Ammon's horn (tissue), 1 donor: Measurements from ENCODE around the gene CRADD.
A peak's percentile ranks its signal among the peaks of the same experiment; 100 is the strongest.

ENCODE experiments used
- DNase-seq: peaks from one replicate; pipeline ENCODE4 v3.0.0-alpha.2; 2016; ENCODE audit warnings: low spot score

The CRADD gene

DNA sequence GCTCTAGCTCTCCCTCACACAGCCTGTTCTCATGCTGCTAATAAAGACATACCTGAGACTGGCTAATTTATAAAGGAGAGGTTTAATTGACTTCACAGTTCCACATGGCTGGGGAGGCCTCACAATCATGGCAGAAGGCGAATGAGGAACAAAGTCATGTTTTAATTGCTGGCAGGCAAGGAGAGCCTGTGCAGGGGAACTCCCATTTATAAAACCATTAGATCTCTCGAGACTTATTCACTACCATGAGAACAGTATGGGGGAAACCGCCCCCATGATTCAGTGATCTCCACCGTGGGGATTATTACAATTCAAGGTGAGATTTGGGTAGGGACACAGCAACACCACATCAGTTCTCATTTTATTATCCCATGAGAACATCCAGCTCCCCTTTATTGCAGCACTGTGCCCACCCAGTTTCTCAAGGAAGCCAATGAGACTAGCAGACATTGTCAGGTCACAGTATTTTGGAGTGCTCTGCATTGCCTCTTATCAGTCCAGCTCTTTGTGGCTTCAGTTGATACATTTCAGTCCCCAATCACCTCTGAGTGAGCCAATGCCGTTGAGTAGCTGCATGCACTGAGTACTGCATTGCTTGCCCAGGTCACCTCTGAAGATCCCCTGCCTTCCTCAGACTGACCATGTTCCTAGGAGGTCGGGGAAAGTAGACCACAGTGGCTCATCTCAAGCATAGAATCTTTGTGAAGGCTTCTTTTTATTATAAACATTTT lies 131.2 kb downstream of the CRADD start:
- DNase-seq = no peak

DNA sequence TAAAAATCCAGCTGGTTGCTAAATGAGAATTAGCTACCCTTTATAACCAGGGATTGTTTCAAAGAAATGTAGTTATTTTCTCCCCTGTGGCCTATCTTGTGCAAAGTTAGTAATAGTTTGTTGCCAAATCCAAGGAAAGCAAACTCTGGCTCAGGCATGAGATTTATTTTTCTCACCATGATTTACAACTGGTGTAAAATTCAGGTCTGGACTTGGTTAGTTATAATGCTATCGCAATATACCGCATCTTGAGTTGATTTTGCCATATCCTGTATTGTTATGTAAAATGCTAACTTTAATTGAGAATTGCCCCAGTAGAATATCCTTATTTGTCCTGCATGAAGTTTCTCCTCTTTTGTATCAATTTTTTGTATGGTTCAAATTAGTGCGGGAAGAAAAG lies 135.5 kb downstream of the CRADD start:
- no peak for DNase-seq

DNA sequence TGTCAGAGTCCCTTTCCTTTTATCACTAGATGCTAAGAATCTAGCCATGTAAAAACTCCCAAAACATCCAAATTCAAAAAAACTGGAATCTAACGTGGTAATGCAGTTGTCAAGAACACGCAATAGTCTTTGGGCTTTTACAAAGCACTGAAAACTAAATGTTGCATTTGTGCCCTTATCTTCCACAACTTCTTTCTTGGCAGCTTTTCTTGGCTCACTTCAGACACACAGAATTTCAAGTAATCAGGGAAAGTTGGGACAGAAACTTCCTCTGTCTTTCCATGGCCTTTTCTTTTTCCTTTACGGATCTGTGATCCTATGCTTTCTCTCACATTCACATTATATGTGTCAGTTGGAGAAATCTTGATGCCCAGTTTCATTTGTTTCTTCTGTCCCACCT lies 136.0 kb downstream of the CRADD start:
- no peak for DNase-seq

DNA sequence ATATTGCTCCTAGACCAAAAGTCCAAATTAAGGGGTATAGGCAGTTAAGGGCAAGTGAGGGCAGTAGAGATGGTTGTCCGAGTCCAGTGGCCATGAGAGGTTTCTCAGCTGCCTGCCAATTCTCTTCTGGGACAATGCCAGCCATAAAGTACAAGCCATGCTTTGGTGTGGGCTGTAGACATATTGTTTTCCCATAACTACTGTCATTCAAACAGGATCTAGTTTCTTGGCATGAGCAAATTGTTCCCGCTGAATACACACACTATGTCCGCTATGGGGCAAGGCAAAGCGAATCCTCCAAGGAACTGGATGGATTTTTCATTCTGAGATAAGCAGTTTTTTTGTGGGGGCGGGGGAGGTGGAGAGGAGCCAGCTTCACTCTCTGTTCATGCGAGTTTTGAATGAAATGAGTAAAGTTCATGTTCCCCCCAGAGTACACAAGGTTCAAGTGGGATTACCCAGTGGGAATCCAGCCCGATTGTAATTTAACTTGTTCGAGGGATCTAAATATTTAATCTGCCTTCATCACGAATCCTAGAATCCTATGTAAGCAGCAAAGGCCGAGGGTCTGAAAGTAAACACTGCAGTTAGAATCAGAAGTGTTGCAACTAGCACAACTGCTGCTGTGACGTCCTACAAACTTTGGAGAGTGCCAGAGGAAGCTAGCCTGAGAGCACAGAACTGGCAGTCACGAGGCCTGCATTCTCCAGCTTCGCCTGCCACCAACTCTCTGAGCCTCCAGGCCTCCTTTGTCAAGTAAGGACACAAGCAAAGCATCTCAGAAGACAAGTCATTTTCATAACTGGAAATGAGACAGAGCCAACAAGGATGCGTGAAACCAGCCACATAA lies 137.0 kb downstream of the CRADD start:
- DNase-seq = peak; percentile 86

DNA sequence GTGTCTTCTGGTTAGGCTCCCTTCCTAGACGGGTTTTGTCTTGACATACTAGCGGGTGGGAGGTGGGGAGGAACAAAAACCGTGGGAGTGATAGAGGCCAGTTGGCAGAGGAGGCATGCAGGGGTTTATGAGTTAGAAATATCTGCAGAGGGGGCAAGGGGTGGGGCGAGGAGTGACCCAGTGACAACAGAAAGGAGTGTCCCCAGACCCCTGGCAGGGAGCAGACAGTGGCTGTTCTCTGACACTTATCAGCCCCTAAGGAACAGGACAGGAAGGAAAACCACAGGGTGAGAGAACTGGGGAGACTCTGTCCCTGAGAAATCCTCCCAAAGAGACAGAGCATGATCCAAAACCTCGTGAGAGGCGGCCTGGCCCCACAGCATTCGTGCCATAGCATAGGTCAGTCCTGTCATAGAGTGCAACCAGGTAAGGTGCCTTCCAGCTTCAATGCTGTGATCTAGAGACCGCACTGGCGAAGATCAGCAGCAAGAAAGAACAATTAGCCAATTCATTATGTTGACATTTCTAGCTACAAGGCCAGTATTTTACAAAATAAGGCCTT lies 141.4 kb downstream of the CRADD start:
- DNase-seq = no peak

DNA sequence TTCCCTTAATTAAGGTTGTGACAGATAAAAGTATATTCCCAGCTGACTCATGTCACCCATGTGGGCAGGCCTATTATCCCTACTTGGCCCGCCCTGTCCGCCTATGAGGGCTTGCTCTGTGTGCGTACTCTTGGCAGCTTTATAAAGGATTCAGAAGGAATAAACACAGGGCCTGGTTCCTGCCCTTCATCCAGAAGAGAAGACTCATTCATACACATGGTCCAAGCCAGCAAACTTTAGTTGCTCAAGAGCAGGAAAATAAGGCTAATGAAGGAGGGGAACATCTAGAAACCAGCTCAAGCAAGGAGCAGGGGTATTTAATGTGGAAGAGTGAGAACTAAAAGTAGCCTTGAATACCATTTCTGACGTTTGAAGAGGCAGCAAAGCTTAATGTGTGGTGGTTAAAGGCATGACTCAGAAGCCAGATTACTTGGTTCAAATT lies 141.9 kb downstream of the CRADD start:
- peak; percentile 88 for DNase-seq

DNA sequence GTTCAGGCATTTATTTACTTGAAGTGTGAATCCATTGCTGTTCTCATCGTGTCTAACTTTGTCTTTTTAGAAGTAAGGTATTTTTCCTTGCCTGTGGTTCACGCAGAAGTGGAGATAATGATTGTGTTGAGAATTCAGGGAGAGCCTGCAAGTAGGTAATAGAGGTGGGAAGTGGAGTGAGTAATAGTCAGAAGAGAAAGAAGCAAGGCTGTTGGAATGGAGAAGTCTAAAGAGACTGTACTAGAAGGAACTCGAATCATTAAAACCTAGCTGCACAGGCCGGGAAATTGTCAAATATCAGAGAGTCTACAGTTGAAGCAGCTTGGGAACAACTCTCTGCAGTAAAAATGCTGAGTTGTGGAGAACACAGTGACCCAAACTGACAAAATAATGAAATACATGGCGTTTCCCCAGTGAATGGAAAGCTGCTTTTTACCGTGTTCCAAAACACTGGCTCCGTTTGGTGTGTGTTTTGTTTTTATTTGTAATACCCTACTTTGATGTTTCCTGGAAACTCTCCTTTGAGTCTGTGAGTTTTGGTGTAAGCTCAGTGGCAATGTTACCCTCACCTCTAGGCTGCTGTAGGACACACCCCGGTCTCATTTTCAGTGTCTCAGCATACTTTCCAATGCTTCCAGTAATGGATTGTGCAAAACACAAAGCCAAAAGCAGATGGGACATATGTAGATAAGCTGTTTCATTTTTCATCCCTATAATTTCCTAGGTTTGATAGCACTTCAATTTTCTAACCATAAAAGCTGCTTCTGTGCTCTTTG lies 146.6 kb downstream of the CRADD start:
- no peak for DNase-seq

DNA sequence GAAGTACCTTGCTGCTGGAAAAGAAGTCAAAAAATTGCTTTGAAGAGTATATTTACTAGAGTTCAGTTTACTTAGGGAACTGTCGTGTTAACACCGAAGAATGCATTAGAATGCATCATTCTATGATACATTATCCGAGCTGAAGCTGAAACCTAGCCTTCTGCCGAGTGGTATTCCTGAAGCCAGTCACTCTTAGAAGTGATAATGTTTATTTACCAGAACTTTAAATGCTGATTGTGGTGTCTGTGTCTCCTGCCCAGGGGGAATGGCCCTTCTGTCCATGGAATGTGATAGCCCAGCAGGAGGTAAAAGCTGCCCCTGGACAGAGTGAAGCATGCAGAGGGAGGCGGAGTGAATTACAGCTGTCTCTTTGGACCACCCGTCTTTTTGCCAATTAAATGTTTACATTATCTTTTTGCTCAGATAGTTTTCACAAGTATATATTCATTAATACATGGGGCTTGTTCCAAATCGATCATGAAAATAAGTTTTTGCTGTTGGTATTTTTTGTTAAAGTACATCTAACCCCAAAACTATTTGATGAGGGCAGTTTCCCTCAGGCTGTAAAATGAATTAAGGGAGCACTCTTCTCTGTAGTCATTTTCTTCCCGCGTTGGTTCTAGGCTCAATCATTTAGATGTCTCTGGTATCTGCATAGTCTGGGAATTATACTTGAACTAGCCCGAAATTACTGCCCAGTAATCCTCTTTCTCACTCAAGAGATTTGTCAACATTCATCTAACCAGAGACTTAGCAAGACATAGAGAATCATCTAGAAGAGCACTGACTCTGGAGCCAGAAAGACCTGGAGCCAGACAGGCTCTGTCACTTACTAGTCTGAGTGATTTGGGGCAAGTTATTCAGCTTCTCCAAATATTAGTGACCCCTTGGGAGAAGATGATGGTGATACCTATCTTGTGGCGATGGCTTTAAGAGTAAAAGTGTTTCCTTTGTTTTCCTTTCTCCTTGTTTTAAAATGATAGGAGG lies 147.6 kb downstream of the CRADD start:
- DNase-seq = no peak

DNA sequence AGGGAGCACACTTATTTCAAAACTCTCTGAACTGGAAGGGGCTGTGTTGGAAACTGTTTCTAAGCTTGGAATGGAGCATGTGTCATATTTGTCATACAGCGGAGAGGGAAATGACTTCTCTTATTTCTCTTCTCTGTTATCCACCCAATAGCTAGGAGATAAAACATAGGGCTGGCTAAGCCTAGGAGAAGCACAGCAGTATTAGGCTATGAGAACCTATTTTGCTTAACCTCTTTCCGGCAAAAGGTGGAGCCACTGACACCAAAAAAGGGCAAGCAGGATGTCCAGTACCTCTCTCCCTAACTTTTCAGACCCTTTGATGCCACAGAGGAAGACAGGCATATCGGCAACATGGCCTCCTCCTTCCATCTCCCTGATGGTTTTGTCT lies 148.3 kb downstream of the CRADD start:
- no peak for DNase-seq

DNA sequence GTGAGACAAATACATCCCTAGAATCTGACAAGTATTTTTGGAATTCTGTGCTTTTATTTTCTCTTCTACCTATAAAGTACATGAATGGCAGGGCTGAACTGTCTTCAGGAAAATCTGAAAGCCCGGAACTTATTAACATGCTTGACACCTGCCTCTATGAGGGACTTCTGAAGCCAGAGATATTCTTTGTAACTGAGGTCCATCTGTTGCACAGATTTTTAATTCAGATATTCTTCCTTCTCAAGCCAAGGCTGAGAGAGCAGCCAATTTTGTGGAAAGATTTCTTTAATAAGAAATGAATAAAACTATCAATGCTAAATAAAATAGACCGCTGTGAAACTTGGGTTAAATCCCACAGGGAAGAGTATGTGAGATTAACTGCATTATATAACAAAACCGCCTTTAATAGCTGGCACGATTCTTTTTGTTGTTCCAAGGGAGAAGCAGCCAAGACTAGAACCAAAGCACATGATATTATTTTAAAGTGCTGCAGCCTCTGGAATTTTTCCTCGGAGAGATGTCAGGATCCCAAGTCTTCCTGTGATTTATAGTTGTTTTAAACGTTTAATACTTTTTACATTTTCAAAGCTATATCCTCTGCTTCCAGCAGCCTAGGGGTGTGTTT lies 148.9 kb downstream of the CRADD start:
- no peak for DNase-seq

DNA sequence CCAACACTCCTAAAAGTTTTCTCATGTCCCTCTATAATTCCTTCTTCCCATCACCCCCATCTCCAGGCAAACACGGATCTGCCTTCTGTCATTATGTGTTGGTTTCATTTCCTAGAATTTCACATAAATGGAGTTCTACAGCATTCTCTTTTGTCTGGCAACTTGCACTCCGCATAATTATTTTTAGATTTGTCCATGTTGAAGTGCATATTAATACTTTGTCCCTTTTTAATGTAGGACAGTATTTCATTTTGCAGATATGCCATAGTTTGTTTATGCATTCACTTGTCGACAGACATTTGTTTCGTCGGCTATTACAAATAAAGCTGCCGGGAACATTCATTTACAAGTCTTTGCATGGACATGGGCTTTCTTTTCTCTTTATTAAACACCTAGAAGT lies 150.0 kb downstream of the CRADD start:
- no peak for DNase-seq

DNA sequence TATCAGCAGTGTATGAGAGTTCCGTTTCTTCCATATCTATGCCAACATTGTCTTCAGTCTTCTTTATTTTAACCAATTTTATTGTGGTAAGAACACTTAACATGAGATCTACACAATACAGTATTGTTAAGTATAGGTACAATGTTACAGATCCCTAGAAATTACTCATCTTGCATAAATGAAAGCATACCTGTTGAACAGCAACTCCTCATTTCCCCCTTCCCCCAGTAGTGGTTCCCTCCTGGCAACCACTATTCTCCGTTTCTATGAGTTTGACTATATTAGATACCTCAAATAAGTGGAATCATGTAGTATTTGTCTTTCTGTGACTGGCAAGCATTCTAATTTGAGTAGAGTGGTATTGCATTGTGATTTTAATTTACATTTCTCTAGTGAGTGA lies 150.5 kb downstream of the CRADD start:
- no peak for DNase-seq

DNA sequence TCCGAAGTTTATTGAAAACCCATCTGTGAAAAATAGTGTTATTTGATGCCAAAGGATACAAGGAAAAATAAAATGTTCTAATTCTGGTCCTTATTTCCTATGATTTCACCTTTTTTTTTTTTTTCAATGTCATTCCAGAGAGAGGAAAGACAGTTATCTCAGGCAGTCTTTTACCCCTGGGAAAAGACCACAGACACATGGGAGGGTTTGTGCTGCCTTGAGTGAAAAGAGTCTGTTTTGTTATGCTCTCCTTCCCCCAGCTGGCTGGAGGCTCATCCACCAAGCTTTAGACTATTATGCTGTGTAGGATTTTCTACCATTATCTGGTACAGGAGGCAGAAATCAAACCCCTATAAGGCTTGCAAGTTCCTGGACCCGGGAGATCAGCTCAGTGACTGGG lies 151.8 kb downstream of the CRADD start:
- peak; percentile 46 for DNase-seq

DNA sequence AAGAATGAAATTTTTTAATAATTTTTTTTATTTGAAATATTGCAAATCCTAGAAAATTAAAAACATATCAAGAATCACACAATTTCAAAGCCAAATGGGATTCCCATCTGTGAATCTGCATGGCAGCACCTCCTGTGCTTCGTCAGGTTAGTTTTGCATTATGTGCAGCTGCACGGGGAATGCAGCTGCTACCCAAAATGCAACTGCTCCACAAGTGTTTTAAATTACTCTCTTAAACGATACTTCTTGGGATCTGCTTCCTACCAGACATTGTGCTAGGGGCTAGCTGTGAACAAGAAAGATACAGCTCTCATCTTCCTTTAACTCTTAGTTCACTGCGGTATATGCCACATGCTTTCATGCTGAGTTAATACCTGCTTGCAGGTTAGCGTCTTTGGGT lies 154.2 kb downstream of the CRADD start:
- DNase-seq = no peak

DNA sequence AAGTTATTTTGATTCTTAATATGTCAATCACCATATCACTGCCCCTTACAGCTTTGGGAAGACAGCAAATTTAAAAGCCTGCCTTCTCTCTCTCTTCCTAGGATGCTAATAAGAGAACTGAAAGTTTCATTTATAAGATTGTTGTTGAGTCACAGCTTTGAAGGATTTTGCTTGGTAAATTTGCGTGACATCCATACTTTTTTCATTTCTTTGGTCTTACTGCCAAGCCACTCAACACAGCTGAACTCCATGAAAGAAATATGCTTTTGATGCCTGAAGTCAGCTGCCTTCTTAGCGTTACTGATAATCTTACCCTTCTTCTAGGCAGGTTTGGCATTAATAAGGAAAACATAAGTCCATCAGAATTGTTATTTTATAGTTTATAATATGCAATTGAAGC lies 155.0 kb downstream of the CRADD start:
- DNase-seq = no peak

DNA sequence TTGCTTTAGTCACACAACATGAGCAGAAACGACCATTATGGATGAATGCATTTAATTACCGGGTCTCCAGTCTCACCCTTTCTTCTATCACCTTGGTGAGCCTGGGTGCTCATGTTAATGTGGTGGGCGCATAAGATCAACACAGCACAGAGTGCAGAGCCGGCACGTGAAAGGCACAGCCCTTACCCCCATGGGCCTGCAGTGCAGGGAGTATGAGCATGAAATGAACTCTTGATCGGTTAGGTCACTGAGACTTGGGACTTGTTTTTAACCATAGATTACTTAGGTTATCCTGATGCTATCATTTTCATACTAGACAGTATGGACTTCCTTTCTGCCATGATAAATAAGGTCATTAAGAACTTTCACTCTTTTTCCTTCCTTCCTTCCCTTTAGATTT lies 156.8 kb downstream of the CRADD start:
- DNase-seq = no peak

DNA sequence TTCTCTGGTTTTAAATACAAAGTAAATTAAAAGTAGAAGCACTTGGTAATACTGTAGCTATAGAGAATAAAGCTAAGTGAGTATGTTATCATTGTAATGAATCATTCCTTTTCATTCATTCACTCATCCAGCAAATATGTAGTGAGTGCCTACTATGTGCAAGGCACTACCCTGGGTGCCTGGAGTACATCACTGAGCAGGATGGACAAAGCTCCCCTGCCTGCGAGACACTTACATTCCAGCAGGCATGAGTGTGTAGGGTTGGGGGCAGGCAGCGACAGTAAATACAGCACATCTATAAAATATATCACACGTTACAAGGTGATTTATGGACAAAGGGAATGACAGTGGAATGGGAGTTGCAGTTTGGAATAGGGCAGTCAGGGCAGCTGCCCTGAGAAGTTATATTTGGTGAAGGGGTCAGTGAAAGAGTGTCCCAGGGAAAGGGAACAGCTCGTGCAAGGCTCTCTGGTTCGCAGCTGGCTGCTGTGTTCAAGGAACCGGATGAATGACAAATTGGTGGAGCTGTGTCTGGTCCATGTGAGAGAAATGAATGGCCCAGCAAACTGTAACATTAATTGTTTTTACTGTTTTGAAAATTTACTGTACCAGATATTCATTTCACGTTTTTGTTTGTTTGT lies 159.6 kb downstream of the CRADD start:
- no peak for DNase-seq

DNA sequence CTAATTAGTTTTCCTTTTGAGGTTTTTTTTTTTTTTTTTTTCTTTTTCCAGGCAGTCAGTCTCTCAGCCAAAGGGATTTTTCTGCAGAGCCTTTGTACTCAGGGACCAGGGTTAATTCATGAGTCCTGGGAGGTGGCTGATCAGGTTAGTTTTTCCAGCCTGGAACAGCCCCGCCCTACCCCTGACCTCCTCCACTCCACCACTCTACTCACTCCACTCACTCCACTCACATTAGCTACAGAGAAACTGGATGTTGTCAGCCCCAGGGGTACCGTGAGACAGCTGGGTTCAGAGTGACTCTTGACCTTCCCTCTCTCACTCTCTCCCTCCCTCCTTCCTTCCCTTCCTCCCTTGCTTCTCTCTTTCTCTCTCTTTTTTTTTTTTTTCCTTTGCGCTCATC lies 161.0 kb downstream of the CRADD start:
- no peak for DNase-seq

DNA sequence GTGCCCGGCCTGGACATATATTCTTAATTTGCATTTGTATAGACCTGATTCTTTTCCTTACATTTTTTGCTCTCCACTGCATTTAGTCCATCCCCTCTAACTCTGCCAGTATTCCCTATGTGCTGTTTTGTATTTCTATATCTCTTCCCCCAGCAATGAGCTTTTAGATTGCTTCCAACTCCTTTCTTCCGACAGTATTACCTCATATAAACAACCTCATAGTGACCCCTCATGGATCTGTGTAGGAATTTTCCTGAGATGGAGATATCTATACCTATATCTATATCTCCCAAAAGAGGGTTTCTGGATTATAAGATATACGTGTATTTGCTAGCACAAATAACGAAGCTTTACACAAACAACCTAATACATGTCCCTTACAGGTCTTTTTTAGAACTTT lies 161.9 kb downstream of the CRADD start:
- DNase-seq = no peak

DNA sequence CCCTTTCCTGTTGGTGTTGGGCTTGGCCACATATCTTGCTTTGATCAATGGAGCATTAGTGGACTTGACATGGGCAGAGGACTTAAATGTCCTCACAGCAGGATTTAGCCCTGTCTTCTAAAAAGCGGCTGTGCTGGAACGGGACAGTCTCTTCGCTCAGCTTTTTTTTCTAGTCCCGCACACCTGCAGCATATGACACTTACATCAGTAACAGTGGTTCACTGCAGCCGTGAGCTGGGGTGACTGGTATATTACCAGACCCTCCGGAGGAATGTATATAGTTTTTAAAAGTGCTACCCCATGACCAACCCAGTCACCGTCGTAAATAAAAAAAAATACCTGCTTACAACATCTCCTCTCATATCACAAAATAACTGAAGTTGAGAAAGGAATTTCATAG lies 164.5 kb downstream of the CRADD start:
- DNase-seq = no peak
